Smooth muscle cell (in vitro differentiated cells): ENCODE results near the gene SLC17A9. TPM values are rescaled to one million over a fixed set of nuclear protein-coding genes. Genes with fewer than 3 reads are reported as not detected.

Experiments used
- DNase-seq: peaks from one replicate; lab custom pipeline; 2025; ENCODE audit not compliant: unreplicated experiment; lab: John Stamatoyannopoulos, UW
- H2AFZ ChIP-seq: fragments of 200-600 bp; sonication (generic); 2 replicates; pipeline ENCODE4 v1.6.0; 2016; ENCODE audit warnings: antibody characterized with exemption, low read depth, mild to moderate bottlenecking
- H3F3A ChIP-seq: fragments of 200-600 bp; sonication (generic); 2 replicates; pipeline ENCODE4 v1.6.0; 2017; ENCODE audit warnings: antibody characterized with exemption, low read depth
- H3K27ac ChIP-seq: fragments of 200-600 bp; sonication (generic); 2 replicates; pipeline ENCODE4 v1.5.1; 2016; ENCODE audit warnings: low read depth, mild to moderate bottlenecking
- H3K27me3 ChIP-seq: fragments of 200-600 bp; sonication (generic); 2 replicates; pipeline ENCODE4 v1.6.1; 2016; ENCODE audit warnings: low read depth, mild to moderate bottlenecking
- H3K36me3 ChIP-seq: fragments of 200-600 bp; sonication (generic); 2 replicates; pipeline ENCODE4 v1.5.1; 2016; ENCODE audit warnings: low read depth
- H3K4me1 ChIP-seq: fragments of 200-600 bp; sonication (generic); 2 replicates; pipeline ENCODE4 v1.5.1; 2016; ENCODE audit warnings: low read depth
- H3K4me2 ChIP-seq: fragments of 200-600 bp; sonication (generic); 2 replicates; pipeline ENCODE4 v1.6.0; 2016; ENCODE audit warnings: mild to moderate bottlenecking
- H3K4me3 ChIP-seq: fragments of 200-600 bp; sonication (generic); 2 replicates; pipeline ENCODE4 v1.5.1; 2016; ENCODE audit warnings: mild to moderate bottlenecking
- H3K79me2 ChIP-seq: fragments of 200-600 bp; sonication (generic); 2 replicates; pipeline ENCODE4 v1.6.0; 2016; ENCODE audit warnings: low read depth, mild to moderate bottlenecking
- H3K9ac ChIP-seq: fragments of 200-600 bp; sonication (generic); 2 replicates; pipeline ENCODE4 v1.6.0; 2016; ENCODE audit warnings: low read depth
- H3K9me3 ChIP-seq: fragments of 200-600 bp; sonication (generic); replicated peaks from 2 replicates; pipeline ENCODE4 v1.5.1; 2016; ENCODE audit warnings: low read depth
- H4K20me1 ChIP-seq: fragments of 200-600 bp; sonication (generic); 2 replicates; pipeline ENCODE4 v1.6.0; 2016; ENCODE audit warnings: low read depth
- WGBS: methylation state at CpG from one replicate; pipeline ENCODE4 v1.1.7; 2016; ENCODE audit warnings: low lambda C conversion rate; 5-methylcytosine and 5-hydroxymethylcytosine counted together
- polyA plus RNA-seq: library from polyadenylated mRNA; unstranded; fragments of >200 nt; fragmentation: Nextera tagmentation; extraction: Ambion mirVana; gene quantifications from 2 replicates; pipeline ENCODE4 v1.2.1, GENCODE V29; 2016
- total RNA-seq: library from RNA; depleted of rRNA; stranded (reverse); fragments of >200 nt; gene quantifications from 2 replicates; pipeline ENCODE4 v1.2.3, GENCODE V29; 2014
- TF ChIP-seq, protein P1 (sequence below): fragments of 200-600 bp; sonication (generic); IDR thresholded peaks from 2 replicates; pipeline ENCODE4 v1.5.1; 2017; ENCODE audit warnings: borderline replicate concordance, mild to moderate bottlenecking, antibody characterized with exemption; ENCODE audit not compliant: insufficient read depth, poor library complexity, severe bottlenecking

SLC17A9 gene
- total and polyA plus RNA-seq, 2 experiments from 2014 or later, result 32.5 to 96.7 TPM

DNA sequence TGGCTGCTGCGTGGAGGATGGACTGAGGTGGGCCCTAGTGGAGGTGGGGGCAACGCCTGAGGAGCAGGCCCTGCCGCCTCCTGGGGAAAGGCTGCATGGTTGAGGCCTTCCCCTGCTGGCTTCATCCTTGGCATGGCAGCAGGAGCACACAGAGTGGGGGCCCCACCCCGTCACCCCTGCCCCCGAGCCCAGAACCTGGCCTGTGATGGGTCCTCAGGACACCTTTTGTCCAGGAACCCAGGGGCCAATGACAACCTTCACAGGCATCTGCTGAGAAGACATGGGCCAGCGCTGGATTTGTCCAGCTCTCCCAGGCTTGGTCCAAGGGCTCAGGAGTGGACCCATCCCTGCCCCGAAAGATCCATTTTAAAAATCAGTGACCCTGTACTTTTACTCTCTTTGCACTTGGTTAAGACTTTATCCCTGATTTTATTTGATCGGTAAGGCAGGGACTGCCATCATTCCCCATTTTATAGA is 575 bp upstream of the SLC17A9 start:
- peak overlapping the region; percentile 99 for H3K4me2 ChIP-seq
- peaks cover 18% of the 10 kb centered on the region for H3K4me1 ChIP-seq
- peak overlapping the region; percentile 80 for H3K9ac ChIP-seq
- H4K20me1 ChIP-seq, result peaks cover 43% of the 10 kb centered on the region
- no peak for DNase-seq
- H3K9me3 ChIP-seq, result no peaks in the 10 kb centered on the region
- H3F3A ChIP-seq, result peaks cover 8% of the 10 kb centered on the region
- H2AFZ ChIP-seq, result no peak overlapping the region
- H3K27ac ChIP-seq, result peak overlapping the region; percentile 84
- H3K79me2 ChIP-seq, result peaks cover 40% of the 10 kb centered on the region
- TF ChIP-seq, protein P1, sequence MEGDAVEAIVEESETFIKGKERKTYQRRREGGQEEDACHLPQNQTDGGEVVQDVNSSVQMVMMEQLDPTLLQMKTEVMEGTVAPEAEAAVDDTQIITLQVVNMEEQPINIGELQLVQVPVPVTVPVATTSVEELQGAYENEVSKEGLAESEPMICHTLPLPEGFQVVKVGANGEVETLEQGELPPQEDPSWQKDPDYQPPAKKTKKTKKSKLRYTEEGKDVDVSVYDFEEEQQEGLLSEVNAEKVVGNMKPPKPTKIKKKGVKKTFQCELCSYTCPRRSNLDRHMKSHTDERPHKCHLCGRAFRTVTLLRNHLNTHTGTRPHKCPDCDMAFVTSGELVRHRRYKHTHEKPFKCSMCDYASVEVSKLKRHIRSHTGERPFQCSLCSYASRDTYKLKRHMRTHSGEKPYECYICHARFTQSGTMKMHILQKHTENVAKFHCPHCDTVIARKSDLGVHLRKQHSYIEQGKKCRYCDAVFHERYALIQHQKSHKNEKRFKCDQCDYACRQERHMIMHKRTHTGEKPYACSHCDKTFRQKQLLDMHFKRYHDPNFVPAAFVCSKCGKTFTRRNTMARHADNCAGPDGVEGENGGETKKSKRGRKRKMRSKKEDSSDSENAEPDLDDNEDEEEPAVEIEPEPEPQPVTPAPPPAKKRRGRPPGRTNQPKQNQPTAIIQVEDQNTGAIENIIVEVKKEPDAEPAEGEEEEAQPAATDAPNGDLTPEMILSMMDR, result no peak
- WGBS, result 92% methylated on average over 8 of the region's 8 CpGs
- H3K36me3 ChIP-seq, result peaks cover 7% of the 10 kb centered on the region
- no peaks in the 10 kb centered on the region for H3K27me3 ChIP-seq
- peak overlapping the region; percentile 53 for H3K4me3 ChIP-seq

DNA sequence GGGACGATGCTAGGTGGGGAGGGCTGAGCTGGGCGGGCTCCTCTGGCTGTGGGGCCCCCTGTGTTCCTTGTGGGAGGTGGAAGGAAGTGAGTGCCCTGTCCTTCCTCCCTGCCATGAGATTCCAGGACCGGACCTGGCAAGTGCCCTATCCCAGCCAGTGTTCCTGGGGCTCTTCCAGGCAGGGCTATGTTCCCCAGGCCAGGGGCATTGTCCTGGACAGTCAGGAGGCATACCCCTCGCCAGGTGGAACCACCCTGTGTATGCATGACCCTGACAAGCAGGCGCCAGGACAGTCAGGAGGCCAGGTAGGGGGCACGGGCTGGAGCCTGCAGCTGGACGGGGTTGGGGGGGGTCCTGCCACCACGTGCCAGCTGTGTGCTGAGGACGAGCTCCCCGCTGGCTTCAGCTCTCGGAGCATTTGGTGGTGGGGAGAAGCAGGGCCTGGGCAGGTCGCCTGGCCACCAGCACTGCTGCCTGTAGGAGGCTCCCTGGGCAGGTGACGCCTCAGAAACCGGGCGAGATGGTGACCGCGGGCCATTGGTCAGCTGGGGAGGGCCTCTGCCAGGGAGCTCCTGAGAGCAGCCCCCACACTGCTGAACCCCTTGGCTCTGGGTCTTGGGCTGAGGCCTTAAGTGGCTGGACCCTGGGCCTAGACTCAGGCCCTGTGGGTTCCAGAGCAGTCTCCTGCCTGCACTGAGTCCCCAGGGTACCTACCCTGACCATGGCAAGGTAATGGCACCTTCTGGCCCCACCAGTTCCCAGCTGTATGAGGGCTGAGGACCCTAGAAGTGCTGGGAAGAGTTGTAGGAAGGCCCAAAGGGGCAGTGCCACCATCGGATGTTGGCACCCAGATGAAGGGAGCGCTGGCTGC is 694 bp downstream of the SLC17A9 start:
- peak overlapping the region; percentile 53 for H3K4me3 ChIP-seq
- peaks cover 49% of the 10 kb centered on the region for H4K20me1 ChIP-seq
- WGBS, result 37% methylated on average over 18 of the region's 19 CpGs
- H3F3A ChIP-seq, result peaks cover 3% of the 10 kb centered on the region
- H3K27me3 ChIP-seq, result no peaks in the 10 kb centered on the region
- no peaks in the 10 kb centered on the region for H3K9me3 ChIP-seq
- H3K4me1 ChIP-seq, result peaks cover 18% of the 10 kb centered on the region
- H2AFZ ChIP-seq, result no peak overlapping the region
- TF ChIP-seq, protein P1, result no peak
- H3K36me3 ChIP-seq, result peaks cover 3% of the 10 kb centered on the region
- peak overlapping the region; percentile 99 for H3K4me2 ChIP-seq
- H3K9ac ChIP-seq, result peak overlapping the region; percentile 80
- peaks cover 38% of the 10 kb centered on the region for H3K79me2 ChIP-seq
- peak; percentile 33 for DNase-seq
- H3K27ac ChIP-seq, result peak overlapping the region; percentile 84

DNA sequence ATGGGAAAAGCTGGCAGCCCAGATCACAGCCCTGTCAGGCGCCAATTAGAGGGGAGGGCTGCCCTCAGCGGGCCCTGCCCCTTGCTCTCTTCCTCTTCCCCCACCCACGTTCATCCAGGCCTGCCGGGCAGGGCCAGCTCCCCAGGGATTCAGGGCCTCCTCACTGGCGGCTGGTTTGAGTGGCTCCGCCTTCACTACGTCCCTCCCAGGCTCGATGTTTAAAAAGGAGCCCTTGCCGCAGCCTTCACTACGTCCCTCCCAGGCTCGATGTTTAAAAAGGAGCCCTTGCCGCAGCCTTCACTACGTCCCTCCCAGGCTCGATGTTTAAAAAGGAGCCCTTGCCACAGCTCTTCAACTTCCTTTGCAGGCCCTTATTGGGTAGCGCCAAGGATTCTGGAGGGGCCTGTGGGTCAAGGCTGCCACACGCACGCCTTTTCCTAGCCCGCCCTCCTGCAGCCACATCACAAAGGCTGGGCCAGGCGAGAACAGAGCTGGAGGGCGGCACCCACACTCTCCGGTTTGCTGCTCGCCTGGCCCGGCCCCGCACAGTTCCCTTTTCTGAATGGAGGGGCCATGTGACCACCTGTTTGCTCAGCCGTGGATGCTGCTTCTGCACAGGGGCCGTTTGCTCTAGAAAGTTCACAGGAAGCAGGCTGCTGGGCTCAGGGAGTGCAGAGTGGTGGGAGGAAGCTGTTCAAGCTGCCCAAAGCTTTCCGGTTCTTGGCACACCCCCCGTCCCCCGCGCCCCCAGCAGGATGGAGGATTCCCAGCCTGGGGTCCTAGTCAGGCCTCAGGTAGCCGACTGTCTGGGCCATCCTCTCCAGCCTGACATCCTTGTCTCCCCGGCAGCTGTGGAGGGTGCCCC is 1.6 kb downstream of the SLC17A9 start:
- TF ChIP-seq, protein P1, result no peak
- Histone ChIP-seq H3K36me3 (no peaks in the 10 kb centered on the region), H3K9ac (peak overlapping the region; percentile 80), H3K4me2 (peak overlapping the region; percentile 99), H3K79me2 (peaks cover 34% of the 10 kb centered on the region), H3K9me3 (no peaks in the 10 kb centered on the region), H3K27me3 (no peaks in the 10 kb centered on the region), H3K4me3 (peak overlapping the region; percentile 53), H3F3A (no peaks in the 10 kb centered on the region), H4K20me1 (peaks cover 58% of the 10 kb centered on the region), H2AFZ (no peak overlapping the region), H3K27ac (peak overlapping the region; percentile 84), H3K4me1 (peaks cover 18% of the 10 kb centered on the region)
- 19% methylated on average over 32 of the region's 32 CpGs for WGBS
- peak; percentile 27 for DNase-seq
